HG03159 (cell line): ENCODE measurements around the gene SYNGAP1.
"Not testable (repeated sequence)": the region's sequence is repeated elsewhere in the genome, so short reads cannot be mapped to it uniquely, and the experiment has no call there.

ENCODE experiments used
- ATAC-seq: cut with Tn5 transposase; IDR thresholded peaks from one replicate; pipeline ENCODE4 v1.9.1; 2021; ENCODE audit warnings: mild to moderate bottlenecking, moderate library complexity; ENCODE audit not compliant: unreplicated experiment

The SYNGAP1 gene

GRCh38 chr6:33419580-33420490 is at the start of gene SYNGAP1:
SYNGAP1 (plus strand) TSS chr6:33420065; CDS start chr6:33420265, 200 bp downstream.
- no peak for ATAC-seq

GRCh38 chr6:33371901-33372300 is 48.0 kb upstream of the SYNGAP1 start:
- not testable (repeated sequence) for ATAC-seq

GRCh38 chr6:33372526-33373123 is 47.2 kb upstream of the SYNGAP1 start:
- no peak for ATAC-seq

- no peak for ATAC-seq
Observed at GRCh38 chr6:33373960-33374910, 45.6 kb upstream of the SYNGAP1 start.

- ATAC-seq: no peak
Observed at GRCh38 chr6:33375143-33375671, 44.7 kb upstream of the SYNGAP1 start.

- ATAC-seq: no peak
Observed at GRCh38 chr6:33377171-33377570, 42.7 kb upstream of the SYNGAP1 start.

- ATAC-seq: not testable (repeated sequence)
Observed at GRCh38 chr6:33379184-33379583, 40.7 kb upstream of the SYNGAP1 start.

GRCh38 chr6:33380272-33380981 is 39.4 kb upstream of the SYNGAP1 start:
- no peak for ATAC-seq

- ATAC-seq: no peak
Observed at GRCh38 chr6:33383427-33384185, 36.3 kb upstream of the SYNGAP1 start.

GRCh38 chr6:33384581-33385020 is 35.3 kb upstream of the SYNGAP1 start:
- no peak for ATAC-seq

GRCh38 chr6:33390173-33390572 is 29.7 kb upstream of the SYNGAP1 start:
- no peak for ATAC-seq

- ATAC-seq: peak; percentile 4
Observed at GRCh38 chr6:33390767-33391277, 29.0 kb upstream of the SYNGAP1 start.

- ATAC-seq: peak; percentile 86
Observed at GRCh38 chr6:33391278-33391921, 28.5 kb upstream of the SYNGAP1 start, which contains the start of gene KIFC1. KIFC1 (plus strand) TSS chr6:33391823; CDS start chr6:33391986, 163 bp downstream.

- no peak for ATAC-seq
Observed at GRCh38 chr6:33391922-33392594, 27.8 kb upstream of the SYNGAP1 start.

GRCh38 chr6:33392595-33392948 is 27.3 kb upstream of the SYNGAP1 start:
- ATAC-seq: no peak

GRCh38 chr6:33392979-33393378 is 26.9 kb upstream of the SYNGAP1 start:
- no peak for ATAC-seq

GRCh38 chr6:33397541-33397940 is 22.3 kb upstream of the SYNGAP1 start:
- no peak for ATAC-seq

GRCh38 chr6:33398601-33399000 is 21.3 kb upstream of the SYNGAP1 start:
- ATAC-seq: not testable (repeated sequence)
